Neural cell (in vitro differentiated cells): ENCODE results near the gene RBMS3.

Experiments
- EP300 ChIP-seq: fragments of 450-650 bp; conservative IDR thresholded peaks from 2 replicates; pipeline ENCODE4 v1.6.1; 2014; ENCODE audit warnings: antibody characterized with exemption, mild to moderate bottlenecking, moderate library complexity; ENCODE audit not compliant: poor library complexity, severe bottlenecking
- MXI1 ChIP-seq: fragments of 450-650 bp; conservative IDR thresholded peaks from 2 replicates; pipeline ENCODE4 v1.6.1; 2014; ENCODE audit warnings: antibody characterized with exemption, mild to moderate bottlenecking; ENCODE audit not compliant: poor library complexity, severe bottlenecking
- TAF1 ChIP-seq: IDR thresholded peaks from 2 replicates; pipeline ENCODE4 v1.6.1; 2012; ENCODE audit warnings: low read depth

DNA sequence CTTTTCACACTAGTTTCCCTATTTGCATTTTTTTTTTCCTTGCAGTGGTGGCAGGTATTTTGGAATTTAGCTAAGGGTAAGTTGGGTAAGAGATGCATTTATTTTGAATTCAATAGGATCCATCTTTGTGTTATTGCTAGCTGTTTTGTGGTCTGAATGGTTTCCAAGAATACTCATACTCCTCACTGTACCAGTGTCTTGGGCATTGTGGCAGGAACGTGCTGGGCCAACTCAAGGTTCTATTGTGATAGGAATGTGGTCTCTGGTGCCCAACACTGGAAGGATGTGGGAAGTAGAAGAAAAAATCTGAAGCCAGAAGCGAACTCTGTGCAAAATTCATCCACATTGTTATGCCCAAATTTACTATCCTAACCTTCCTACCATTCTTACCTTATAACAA is 135.6 kb downstream of the RBMS3 start:
- TF ChIP-seq MXI1 (no peak), TAF1 (no peak), EP300 (no peak)
